Measurements from ENCODE around the gene ZNF667. TPM values are rescaled to one million over a fixed set of nuclear protein-coding genes. Genes with fewer than 3 reads are reported as not detected.
A peak's percentile ranks its signal among the peaks of the same experiment; 100 is the strongest.

The ZNF667 gene
- 1.8 and 2.5 TPM in 2 replicates for total RNA-seq

- peak in 1 of 2 donors; percentile 3 for DNase-seq (ENCODE audit: low read depth in 2 of 2)
Observed at GRCh38 chr19:56476651-56477428, at the start of gene ZNF667. TSS of gene ZNF667 (minus strand) at chr19:56477345. CDS start at chr19:56462370, 14,975 bp downstream.

GRCh38 chr19:56525214-56525860 is 48.2 kb upstream of the ZNF667 start:
- no peak for DNase-seq (ENCODE audit: low read depth in 2 of 2)

DNA sequence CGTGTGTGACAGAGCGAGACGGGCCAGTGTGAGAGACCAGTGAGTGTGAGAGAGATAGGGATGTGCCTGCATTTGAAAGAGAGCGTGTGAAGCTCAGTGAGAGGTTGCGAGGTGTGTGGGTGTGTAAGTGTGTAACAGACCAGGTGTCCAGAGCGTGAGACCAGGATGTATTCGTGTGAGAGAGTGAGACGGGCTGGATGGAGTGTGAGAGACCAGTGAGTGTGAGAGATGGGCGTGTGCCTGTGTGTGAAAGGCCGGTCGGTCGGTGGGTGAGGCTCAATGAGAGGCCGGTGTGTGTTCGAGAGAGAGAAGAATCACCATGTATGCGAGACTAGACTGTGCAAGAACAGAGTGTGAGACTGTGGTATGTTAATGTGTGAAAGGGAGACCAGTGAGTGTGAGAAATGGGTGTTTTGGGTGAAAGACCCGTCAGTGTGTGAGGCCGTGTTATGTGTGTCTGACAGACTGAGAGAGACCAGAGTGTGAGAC is 31.2 kb upstream of the ZNF667 start:
- no peak for DNase-seq (ENCODE audit: low read depth in 2 of 2)

DNA sequence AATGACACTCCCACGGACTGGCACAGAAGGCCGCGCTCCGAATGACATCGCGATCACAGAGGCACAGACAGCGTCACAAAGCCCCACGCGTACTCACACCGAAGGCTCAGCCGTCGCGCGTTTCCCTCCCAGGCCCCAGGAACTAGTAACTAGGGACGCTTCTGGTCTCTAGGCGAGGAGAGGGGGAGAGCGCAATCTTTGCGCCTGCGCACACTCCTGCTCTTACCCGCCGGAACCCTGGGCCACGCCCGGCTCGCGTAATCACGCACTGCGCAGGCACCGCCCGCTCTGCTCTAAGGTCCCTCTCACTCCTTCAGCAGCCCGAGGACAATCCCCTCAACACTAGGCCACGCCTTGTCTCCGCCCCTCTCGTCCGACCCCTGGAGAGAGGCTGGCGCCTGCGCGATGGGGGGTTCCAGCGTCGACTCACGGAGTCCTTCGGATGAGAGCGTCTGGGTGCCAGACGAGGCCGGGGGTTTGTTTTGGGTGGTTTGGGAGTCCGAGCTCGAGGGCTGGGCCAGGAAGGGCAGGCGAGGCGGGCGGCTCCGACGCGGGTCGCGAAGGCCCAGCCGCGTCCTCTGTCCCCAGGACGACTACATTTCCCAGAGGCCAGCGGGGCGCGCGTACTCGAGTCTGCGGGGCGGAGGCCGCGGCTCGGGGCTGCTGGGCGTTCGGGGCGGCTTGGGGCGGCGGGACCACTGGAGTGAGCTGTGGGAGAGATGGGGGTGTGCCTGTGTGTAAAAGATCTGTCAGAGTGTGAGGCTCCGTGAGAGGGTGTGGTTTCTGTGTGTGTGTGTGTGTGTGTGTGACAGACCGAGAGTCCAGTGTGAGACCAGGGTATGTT is 30.5 kb upstream of the ZNF667 start, which contains the start of gene ZNF471:
TSS of gene ZNF471 (plus strand) at position 410 of the 844 bp plus-strand sequence. CDS start 3,717 bp downstream, outside the sequence.
- DNase-seq (ENCODE audit: low read depth in 2 of 2) = peak; percentile 96 to 99

DNA sequence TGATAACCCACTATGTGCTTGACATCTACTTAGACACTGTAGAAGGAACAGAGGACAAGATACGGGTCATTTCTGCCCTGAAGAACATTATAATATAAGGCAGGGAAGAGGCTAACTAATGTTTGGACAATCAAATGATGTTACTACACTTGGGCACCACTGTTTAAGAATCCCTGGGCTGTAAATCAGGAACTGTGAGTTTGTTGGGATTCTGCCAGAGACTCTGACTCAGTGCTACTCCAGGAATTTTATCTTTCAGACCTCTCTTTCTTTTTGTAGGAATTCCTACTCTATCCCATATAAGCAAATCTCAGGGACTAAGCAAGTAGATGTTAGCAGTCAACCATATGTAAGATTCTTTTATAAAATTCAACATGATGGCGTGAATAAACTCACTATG is 27.4 kb upstream of the ZNF667 start:
- no peak for DNase-seq (ENCODE audit: low read depth in 2 of 2)

DNA sequence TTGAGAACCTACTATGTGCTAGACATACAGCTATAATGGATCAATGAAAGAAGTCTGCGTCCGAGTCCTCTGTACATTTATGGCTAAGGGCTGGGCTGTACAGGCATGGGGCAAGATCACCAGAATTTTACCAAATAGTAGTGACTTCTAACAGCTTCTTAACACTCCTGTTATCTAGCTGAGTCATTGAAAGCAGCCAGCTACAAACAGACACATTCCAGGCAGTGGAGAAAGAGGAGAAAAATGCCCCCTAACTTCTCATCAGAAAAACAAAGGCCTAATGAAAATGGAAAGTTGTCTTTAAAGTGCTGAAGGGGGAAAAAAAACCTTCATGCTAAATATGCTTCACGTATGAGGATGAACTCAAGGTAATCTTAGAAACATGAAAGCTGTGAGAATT is 14.3 kb upstream of the ZNF667 start:
- DNase-seq (ENCODE audit: low read depth in 2 of 2) = no peak

- peak; percentile 62 to 76 for DNase-seq (ENCODE audit: low read depth in 2 of 2)
Observed at GRCh38 chr19:56477429-56478338, 539 bp upstream of the ZNF667 start.

DNA sequence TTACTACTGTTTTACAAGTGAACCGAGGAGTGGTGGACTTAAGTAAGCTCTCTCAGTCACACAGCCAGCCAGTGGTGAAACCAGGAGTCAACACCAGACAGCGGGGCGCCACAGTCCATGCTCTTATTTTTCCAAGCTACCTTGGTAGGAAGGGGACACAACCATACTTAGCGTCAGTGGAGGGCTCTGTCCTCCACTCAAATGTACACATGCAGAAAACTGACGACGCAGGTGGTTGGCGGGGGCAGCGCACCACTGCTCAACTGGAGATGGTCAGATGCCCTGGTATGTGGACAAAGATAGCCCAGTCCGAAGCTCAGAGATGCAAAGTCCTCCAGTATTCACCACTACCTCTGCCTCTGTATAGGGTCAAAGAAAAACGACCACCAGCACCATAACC is 1.1 kb downstream of the ZNF667 start:
- no peak for DNase-seq (ENCODE audit: low read depth in 2 of 2)

DNA sequence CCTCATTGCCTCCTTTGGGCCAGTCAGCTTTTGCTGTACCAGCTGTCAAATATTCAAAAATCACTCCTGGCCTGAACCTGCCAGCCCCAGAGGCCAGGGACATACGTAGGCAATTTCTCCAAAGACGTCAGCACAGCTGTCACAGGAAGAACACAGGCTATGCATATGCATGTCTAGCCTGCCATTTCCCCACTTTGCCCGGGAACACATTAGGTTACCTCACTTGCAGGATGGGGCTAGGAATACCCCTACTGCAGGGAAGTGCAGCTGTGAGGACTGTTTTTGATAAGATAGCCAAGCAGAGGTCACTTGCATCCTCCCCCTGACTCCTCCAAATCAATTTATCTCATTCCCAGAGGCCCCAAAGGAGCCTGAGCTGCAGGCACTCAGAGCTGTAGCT is 2.8 kb downstream of the ZNF667 start:
- DNase-seq (ENCODE audit: low read depth in 2 of 2) = no peak

DNA sequence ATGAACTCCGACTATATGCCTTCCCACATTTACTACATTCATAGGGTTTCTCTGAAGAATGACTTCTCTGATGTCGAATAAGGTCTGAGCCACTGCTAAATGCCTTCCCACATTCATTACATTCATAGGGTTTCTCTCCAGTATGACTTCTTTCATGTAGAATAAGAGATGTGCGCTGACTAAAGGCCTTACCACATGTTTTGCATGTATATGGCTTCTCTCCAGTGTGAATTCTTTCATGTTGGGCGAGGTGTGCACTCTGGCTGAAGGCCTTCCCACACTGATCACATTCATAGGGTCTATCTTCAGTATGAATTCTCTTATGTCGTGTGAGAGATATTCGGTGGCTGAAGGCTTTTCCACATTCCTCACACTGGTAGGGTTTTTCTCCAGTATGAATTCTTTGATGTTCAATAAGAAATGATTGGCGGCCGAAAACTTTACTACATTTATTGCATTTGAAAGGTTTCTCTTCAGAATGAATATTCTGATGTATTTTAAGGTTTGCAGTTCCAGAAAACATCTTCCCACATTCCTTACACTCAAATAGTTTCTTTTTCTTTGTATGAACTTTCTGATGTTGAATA is 35.8 kb downstream of the ZNF667 start:
- no peak for DNase-seq (ENCODE audit: low read depth in 2 of 2)

DNA sequence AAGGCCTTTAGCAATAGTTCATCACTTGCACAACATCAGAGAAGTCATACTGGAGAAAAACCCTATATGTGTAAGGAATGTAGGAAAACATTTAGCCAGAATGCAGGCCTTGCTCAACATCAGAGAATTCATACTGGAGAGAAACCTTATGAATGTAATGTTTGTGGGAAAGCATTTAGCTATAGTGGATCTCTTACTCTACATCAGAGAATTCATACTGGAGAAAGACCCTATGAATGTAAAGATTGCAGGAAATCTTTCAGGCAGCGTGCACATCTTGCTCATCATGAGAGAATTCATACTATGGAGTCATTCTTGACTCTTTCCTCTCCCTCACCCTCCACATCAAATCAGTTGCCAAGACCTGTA is 53.2 kb downstream of the ZNF667 start:
- no peak for DNase-seq (ENCODE audit: low read depth in 2 of 2)

DNA sequence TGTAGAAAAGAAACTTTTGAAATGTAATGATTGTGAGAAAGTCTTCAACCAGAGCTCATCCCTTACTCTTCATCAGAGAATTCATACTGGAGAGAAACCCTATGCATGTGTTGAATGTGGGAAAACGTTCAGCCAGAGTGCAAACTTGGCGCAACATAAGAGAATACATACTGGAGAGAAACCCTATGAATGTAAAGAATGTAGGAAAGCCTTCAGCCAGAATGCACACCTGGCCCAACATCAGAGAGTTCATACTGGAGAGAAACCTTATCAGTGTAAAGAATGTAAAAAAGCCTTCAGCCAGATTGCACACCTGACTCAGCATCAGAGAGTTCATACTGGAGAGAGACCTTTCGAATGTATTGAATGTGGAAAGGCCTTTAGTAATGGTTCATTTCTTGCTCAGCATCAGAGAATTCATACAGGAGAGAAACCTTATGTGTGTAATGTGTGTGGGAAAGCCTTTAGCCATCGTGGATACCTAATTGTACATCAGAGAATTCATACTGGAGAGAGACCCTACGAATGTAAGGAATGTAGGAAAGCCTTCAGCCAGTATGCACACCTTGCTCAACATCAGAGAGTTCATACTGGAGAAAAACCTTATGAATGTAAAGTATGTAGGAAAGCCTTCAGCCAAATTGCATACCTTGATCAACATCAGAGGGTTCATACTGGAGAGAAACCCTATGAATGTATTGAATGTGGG is 53.7 kb downstream of the ZNF667 start:
- DNase-seq (ENCODE audit: low read depth in 2 of 2) = no peak

DNA sequence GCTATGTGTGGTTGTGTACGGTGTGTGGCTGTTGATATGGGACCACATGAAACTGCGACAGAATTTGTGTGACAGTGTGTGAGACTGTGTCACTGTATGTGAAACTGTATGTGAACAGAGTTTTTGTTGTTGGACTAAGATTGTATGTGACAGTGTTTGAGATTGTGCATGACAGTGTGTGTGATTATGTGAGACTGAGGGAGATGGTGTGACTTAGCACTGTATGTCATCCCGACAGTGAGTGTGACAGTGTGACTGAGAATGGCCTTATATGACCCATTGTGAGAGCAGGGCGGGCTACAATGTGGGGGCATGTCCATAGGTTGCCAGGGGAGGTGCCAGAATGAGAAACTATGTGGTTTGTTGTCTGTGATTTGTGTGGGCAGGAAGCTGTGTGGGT is 72.1 kb downstream of the ZNF667 start:
- no peak for DNase-seq (ENCODE audit: low read depth in 2 of 2)

GRCh38 chr19:56404705-56405056 is 72.5 kb downstream of the ZNF667 start:
- peak in 1 of 2 donors; percentile 14 for DNase-seq (ENCODE audit: low read depth in 2 of 2)

DNA sequence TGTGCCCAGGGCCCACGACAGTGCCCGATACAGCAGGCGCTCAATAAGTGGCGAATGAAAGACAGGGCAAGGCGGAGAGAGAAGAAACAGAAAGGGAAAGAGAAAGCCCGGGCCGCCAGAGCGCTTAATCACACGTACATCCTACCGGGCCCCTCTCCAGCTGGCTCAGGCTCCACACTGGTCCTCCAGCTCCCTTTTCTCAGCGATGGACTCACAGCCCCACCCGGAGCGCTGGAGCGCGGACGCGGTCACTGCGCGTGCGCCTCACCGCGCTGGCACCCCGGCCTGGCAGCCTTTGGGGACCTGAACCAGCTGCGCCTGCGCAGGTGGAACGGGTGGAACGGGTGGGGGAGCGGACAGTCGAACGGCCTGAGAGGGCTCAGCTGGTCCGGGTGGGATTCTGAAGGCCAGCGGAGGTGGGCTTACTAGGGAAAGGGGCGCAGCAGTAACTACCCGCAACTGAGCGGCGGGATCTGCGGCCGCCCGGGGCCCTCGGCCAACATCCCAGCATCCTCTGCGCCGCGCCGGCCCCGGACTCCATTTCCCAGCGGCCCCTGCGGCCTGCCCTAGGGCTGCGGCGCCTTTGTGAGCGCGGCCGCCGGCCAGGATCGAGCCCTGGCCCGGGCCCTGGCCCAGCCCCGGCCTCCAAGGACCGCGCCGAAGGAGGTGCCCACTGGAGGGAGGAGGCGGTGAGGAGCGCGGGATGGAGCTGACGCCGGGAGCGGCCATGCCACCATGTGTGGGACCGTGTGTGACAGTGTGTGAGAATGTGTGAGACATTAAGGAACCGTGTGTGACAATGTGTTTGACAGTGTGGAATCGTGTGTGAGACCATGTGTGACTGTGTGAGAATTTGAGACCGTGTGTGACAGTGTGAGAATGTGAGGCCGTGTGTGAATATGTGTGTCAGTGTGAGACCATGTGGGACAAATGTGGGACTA is 73.1 kb downstream of the ZNF667 start, which contains the start of gene ZNF583:
TSS of gene ZNF583 (plus strand) at position 569 of the 941 bp plus-strand sequence. CDS start 2,783 bp downstream, outside the sequence.
- DNase-seq (ENCODE audit: low read depth in 2 of 2) = peak; percentile 95 to 98

DNA sequence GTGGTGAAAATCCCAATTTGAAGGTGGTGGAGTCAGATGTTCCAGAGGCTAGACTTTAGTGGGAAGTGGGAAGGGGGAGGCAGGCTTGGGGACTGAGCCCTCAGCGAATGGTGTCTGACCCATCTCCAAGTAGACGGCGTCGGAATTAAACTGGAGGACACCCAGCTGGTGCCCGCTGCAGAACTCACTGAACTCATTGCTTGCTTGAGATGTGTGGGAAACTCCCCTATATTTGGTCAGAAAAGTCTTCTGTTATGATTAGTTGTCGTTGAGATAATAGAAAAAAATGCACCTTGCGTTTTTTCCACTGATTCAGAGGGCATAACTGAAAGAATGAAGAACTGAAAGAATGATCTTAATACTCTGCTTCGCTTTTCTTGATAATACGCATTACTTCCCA is 73.9 kb downstream of the ZNF667 start:
- no peak for DNase-seq (ENCODE audit: low read depth in 2 of 2)

DNA sequence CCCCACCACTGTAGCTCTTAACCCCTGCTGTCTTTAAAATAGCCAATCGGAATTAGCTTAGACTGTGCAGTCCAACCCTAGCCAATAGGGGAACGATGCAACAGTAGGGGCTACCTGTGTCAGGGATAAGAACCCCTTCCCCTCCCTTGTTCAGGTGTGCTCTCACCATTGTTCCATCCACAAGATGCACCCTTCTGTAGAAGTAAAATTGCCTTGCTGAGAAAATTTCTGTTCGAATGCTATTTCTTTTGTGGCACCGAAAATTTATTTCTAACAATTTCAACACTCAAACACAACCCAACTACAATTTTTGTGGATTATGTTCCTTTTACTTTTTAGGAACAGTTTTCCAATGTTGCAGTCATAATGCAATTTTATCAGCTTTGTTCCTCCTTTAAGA is 76.7 kb downstream of the ZNF667 start:
- no peak for DNase-seq (ENCODE audit: low read depth in 2 of 2)

DNA sequence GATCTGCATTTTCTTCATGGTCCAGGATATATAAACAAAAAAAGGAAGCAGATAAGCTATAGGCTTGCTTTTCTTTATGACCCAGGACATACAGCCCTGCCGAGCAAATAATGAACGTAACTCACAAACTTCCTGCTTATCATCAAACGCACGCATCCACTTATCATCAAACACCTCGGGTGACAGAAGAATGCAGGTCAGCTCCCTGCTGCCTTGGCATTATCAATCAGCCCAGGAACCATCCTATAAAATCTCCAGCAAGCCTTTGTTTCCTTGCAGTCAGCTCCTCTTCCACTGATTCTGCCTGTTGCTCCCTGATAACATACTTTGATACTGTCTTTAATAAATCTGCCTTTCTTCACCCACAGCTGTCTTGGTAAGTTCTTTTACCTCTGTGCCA is 78.3 kb downstream of the ZNF667 start:
- no peak for DNase-seq (ENCODE audit: low read depth in 2 of 2)

Measured in dermis microvascular lymphatic vessel endothelial cell (primary cell).